ENCODE data around the gene SPDYE1.

SPDYE1 gene

GRCh38 chr7:44044315-44045225 lies 46.9 kb downstream of the SPDYE1 start, which contains the start of gene DBNL:
Gene DBNL (plus strand): TSS chr7:44044702. CDS start chr7:44044738, 36 bp downstream.
- peak; percentile 80 to 88 (median 84) for DNase-seq

GRCh38 chr7:44045226-44046014 lies 47.7 kb downstream of the SPDYE1 start:
- DNase-seq: no peak

GRCh38 chr7:44046321-44047061 lies 48.8 kb downstream of the SPDYE1 start:
- DNase-seq: no peak

GRCh38 chr7:44048031-44048795 lies 50.5 kb downstream of the SPDYE1 start:
- DNase-seq: no peak

- no peak for DNase-seq
These were observed 52.6 kb downstream of the SPDYE1 start for GRCh38 chr7:44050121-44050914.

- no peak for DNase-seq
These were observed 53.3 kb downstream of the SPDYE1 start for GRCh38 chr7:44050915-44051560.

- DNase-seq: no peak
These were observed 54.0 kb downstream of the SPDYE1 start for GRCh38 chr7:44051611-44052220.

GRCh38 chr7:44052771-44053365 lies 55.2 kb downstream of the SPDYE1 start:
- DNase-seq: no peak

GRCh38 chr7:44056681-44057080 lies 59.0 kb downstream of the SPDYE1 start:
- DNase-seq: no peak

- no peak for DNase-seq
These were observed 59.6 kb downstream of the SPDYE1 start for GRCh38 chr7:44057181-44057848.

- no peak for DNase-seq
These were observed 60.4 kb downstream of the SPDYE1 start for GRCh38 chr7:44057849-44058758.

GRCh38 chr7:44058759-44059218 lies 61.1 kb downstream of the SPDYE1 start:
- DNase-seq: no peak

- no peak for DNase-seq
These were observed 61.8 kb downstream of the SPDYE1 start for GRCh38 chr7:44059219-44060090.

Measured in activated naive CD4-positive, alpha-beta T cell (primary cell).